PFSK-1 (cell line): ENCODE measurements around the gene CTNNA3.

Experiments
- FOXP2 ChIP-seq: optimal IDR thresholded peaks from 2 replicates; pipeline ENCODE3; 2011; ENCODE audit warnings: borderline replicate concordance, control low read depth, inconsistent platforms; ENCODE audit not compliant: insufficient read depth; ENCODE audit errors: extremely low read length, extremely low read depth
- POLR2AphosphoS5 ChIP-seq: IDR thresholded peaks from 2 replicates; pipeline ENCODE4 v1.6.1; 2012; ENCODE audit warnings: low read depth, mild to moderate bottlenecking, control low read depth, low read length, moderate library complexity
- SIN3A ChIP-seq: IDR thresholded peaks from 2 replicates; pipeline ENCODE4 v1.6.1; 2012; ENCODE audit warnings: mild to moderate bottlenecking, low read length, moderate library complexity, borderline replicate concordance; ENCODE audit not compliant: insufficient read depth
- TAF1 ChIP-seq: IDR thresholded peaks from 2 replicates; pipeline ENCODE4 v1.6.1; 2012; ENCODE audit warnings: low read length, control low read depth, borderline replicate concordance; ENCODE audit not compliant: insufficient read depth
- TF ChIP-seq, protein P1 (sequence below), 2 experiments: IDR thresholded peaks; 2 replicates each; pipeline versions ENCODE4 v1.6.1 to v1.8.0; 2011 to 2012; ENCODE audit warnings: low read depth in 2 of 2, low read length in 2 of 2, control low read depth in 1 of 2, inconsistent platforms in 1 of 2, mild to moderate bottlenecking in 1 of 2, moderate library complexity in 1 of 2; ENCODE audit not compliant: insufficient read depth in 1 of 2

DNA sequence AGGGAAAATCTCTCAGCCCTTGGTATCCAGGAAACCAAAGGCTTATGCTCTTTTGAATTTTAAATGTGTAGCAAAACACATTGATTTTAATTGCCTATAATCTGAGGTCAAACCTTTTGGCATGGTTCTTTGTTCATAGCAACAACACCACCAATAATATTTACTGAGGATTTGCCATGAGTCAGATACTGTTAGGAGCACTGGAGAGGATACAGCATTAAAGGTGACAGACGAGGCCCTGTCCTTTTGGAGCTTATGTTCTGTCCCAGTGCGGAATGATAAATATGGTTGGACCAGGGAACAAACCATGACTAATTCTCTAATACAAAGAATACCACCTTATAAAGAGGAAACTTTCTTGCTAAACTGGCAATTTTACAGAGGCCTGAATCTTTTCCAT, 176.6 kb downstream of the CTNNA3 start:
- TF ChIP-seq TAF1 = no peak
- TF ChIP-seq POLR2AphosphoS5 = no peak
- no peak for TF ChIP-seq SIN3A
- TF ChIP-seq, protein P1, sequence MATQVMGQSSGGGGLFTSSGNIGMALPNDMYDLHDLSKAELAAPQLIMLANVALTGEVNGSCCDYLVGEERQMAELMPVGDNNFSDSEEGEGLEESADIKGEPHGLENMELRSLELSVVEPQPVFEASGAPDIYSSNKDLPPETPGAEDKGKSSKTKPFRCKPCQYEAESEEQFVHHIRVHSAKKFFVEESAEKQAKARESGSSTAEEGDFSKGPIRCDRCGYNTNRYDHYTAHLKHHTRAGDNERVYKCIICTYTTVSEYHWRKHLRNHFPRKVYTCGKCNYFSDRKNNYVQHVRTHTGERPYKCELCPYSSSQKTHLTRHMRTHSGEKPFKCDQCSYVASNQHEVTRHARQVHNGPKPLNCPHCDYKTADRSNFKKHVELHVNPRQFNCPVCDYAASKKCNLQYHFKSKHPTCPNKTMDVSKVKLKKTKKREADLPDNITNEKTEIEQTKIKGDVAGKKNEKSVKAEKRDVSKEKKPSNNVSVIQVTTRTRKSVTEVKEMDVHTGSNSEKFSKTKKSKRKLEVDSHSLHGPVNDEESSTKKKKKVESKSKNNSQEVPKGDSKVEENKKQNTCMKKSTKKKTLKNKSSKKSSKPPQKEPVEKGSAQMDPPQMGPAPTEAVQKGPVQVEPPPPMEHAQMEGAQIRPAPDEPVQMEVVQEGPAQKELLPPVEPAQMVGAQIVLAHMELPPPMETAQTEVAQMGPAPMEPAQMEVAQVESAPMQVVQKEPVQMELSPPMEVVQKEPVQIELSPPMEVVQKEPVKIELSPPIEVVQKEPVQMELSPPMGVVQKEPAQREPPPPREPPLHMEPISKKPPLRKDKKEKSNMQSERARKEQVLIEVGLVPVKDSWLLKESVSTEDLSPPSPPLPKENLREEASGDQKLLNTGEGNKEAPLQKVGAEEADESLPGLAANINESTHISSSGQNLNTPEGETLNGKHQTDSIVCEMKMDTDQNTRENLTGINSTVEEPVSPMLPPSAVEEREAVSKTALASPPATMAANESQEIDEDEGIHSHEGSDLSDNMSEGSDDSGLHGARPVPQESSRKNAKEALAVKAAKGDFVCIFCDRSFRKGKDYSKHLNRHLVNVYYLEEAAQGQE (IDR thresholded peaks at IDR 0.05; ENCODE audit: insufficient read depth in 1 of 2, low read depth in 2 of 2, low read length in 2 of 2) = no peak
- TF ChIP-seq FOXP2 = no peak
